Cardiac muscle cell (in vitro differentiated cells and primary cell): ENCODE results near the gene LRRC4C. TPM values are rescaled to one million over a fixed set of nuclear protein-coding genes. Genes with fewer than 3 reads are reported as not detected.

Experiments used
- DNase-seq, 2 donors: peaks; one replicate each; pipeline versions ENCODE4 v3.0.0 to v3.0.0-alpha.2; 2010 to 2017; ENCODE audit warnings: low read depth in 1 of 2, low spot score in 1 of 2
- H3K27ac ChIP-seq: fragments of 200-600 bp; sonication (generic); 2 replicates; pipeline ENCODE4 v1.5.1; 2016
- H3K27me3 ChIP-seq: fragments of 200-600 bp; sonication (generic); 2 replicates; pipeline ENCODE4 v1.6.0; 2016; ENCODE audit warnings: control low read depth
- H3K36me3 ChIP-seq: fragments of 200-600 bp; sonication (generic); 2 replicates; pipeline ENCODE4 v1.5.1; 2016; ENCODE audit warnings: control low read depth
- H3K4me1 ChIP-seq: fragments of 200-600 bp; sonication (generic); 2 replicates; pipeline ENCODE4 v1.8.1; 2017; ENCODE audit warnings: low read depth, mild to moderate bottlenecking, mixed run types
- H3K4me3 ChIP-seq: fragments of 200-600 bp; sonication (generic); 2 replicates; pipeline ENCODE4 v1.5.1; 2016; ENCODE audit warnings: mild to moderate bottlenecking
- H3K9me3 ChIP-seq: fragments of 200-600 bp; sonication (generic); 2 replicates; pipeline ENCODE4 v1.5.1; 2017; ENCODE audit warnings: low read depth, mild to moderate bottlenecking, control low read depth
- CTCF ChIP-seq: IDR thresholded peaks from 2 replicates; pipeline ENCODE4 v1.5.1; 2012; ENCODE audit warnings: low read depth, mild to moderate bottlenecking, low read length
- polyA plus RNA-seq: library from polyadenylated mRNA; unstranded; fragments of >200 nt; fragmentation: Nextera tagmentation; extraction: Ambion mirVana; gene quantifications from 2 replicates; pipeline ENCODE4 v1.2.1, GENCODE V29; 2016
- total RNA-seq: library from RNA; depleted of rRNA; stranded (reverse); fragments of >200 nt; gene quantifications from 2 replicates; pipeline ENCODE4 v1.2.3, GENCODE V29; 2016

LRRC4C gene
- total RNA-seq (0.77 and 2.2 TPM in 2 replicates), polyA plus RNA-seq (0.66 and 0.70 TPM in 2 replicates)

GRCh38 chr11:41459465-41460401 is at the start of gene LRRC4C:
Gene LRRC4C, minus strand, starts transcription at chr11:41459652.
- H3K36me3 ChIP-seq = no peaks in the 10 kb centered on the region
- H3K9me3 ChIP-seq = no peaks in the 10 kb centered on the region
- TF ChIP-seq CTCF = no peak
- no peak for DNase-seq
- no peaks in the 10 kb centered on the region for H3K27me3 ChIP-seq
- H3K4me3 ChIP-seq = no peak within 1 kb of the TSS
- no peak within 1 kb of the TSS for H3K27ac ChIP-seq
- no peaks in the 10 kb centered on the region for H3K4me1 ChIP-seq

GRCh38 chr11:41508121-41508520 is 48.7 kb upstream of the LRRC4C start:
- no peak for DNase-seq
- no peaks in the 10 kb centered on the region for H3K9me3 ChIP-seq
- no peak overlapping the region for H3K27ac ChIP-seq
- no peaks in the 10 kb centered on the region for H3K27me3 ChIP-seq
- no peaks in the 10 kb centered on the region for H3K4me1 ChIP-seq
- TF ChIP-seq CTCF = no peak
- no peaks in the 10 kb centered on the region for H3K36me3 ChIP-seq
- H3K4me3 ChIP-seq = no peak overlapping the region

GRCh38 chr11:41499429-41499828 is 40.0 kb upstream of the LRRC4C start:
- no peak overlapping the region for H3K4me3 ChIP-seq
- H3K4me1 ChIP-seq = no peaks in the 10 kb centered on the region
- no peaks in the 10 kb centered on the region for H3K27me3 ChIP-seq
- TF ChIP-seq CTCF = no peak
- no peaks in the 10 kb centered on the region for H3K9me3 ChIP-seq
- no peak for DNase-seq
- no peaks in the 10 kb centered on the region for H3K36me3 ChIP-seq
- no peak overlapping the region for H3K27ac ChIP-seq

- TF ChIP-seq CTCF = peak; percentile 31
- Histone ChIP-seq H3K36me3 (no peaks in the 10 kb centered on the region), H3K27ac (no peak overlapping the region), H3K4me3 (no peak overlapping the region), H3K27me3 (no peaks in the 10 kb centered on the region), H3K4me1 (no peaks in the 10 kb centered on the region), H3K9me3 (no peaks in the 10 kb centered on the region)
- peak; percentile 4 to 42 for DNase-seq
Measured at GRCh38 chr11:41498726-41499125, 39.3 kb upstream of the LRRC4C start.

GRCh38 chr11:41497974-41498373 is 38.5 kb upstream of the LRRC4C start:
- no peak overlapping the region for H3K4me3 ChIP-seq
- H3K27me3 ChIP-seq = no peaks in the 10 kb centered on the region
- no peaks in the 10 kb centered on the region for H3K36me3 ChIP-seq
- no peaks in the 10 kb centered on the region for H3K4me1 ChIP-seq
- no peak for TF ChIP-seq CTCF
- no peaks in the 10 kb centered on the region for H3K9me3 ChIP-seq
- peak in 1 of 2 donors; percentile 22 for DNase-seq
- H3K27ac ChIP-seq = no peak overlapping the region
